Effector memory CD8-positive, alpha-beta T cell (primary cell): Measurements from ENCODE around the gene ATAD1.
"Not testable (repeated sequence)": the region's sequence is repeated elsewhere in the genome, so short reads cannot be mapped to it uniquely, and the experiment has no call there.

ENCODE experiments used
- ATAC-seq: fragments of 150-1000 bp; cut with Tn5 transposase; replicated peaks from 2 replicates; pipeline ENCODE4 v1.10.0; 2021; ENCODE audit warnings: mild to moderate bottlenecking, moderate library complexity
- DNase-seq, 3 experiments: peaks; one replicate each; pipeline ENCODE4 v3.0.0; 2021
- H3K27ac Mint-ChIP-seq, 2 donors: one replicate each; pipeline ENCODE4 v1.8.0; 2022; ENCODE audit warnings: mild to moderate bottlenecking in 2 of 2, mixed read lengths in 2 of 2, moderate library complexity in 2 of 2
- H3K27me3 Mint-ChIP-seq, 2 donors: one replicate each; pipeline ENCODE4 v1.8.0; 2022; ENCODE audit warnings: mixed read lengths in 2 of 2
- H3K36me3 Mint-ChIP-seq: one replicate; pipeline ENCODE4 v1.8.0; 2022; ENCODE audit warnings: mild to moderate bottlenecking, moderate library complexity, mixed read lengths; ENCODE audit not compliant: insufficient read depth
- H3K4me1 Mint-ChIP-seq, 2 donors: one replicate each; pipeline ENCODE4 v1.8.0; 2022; ENCODE audit warnings: low read depth in 2 of 2, mixed read lengths in 2 of 2
- H3K4me3 Mint-ChIP-seq, 2 donors: one replicate each; pipeline ENCODE4 v1.8.0; 2022; ENCODE audit warnings: mild to moderate bottlenecking in 2 of 2, mixed read lengths in 2 of 2, moderate library complexity in 2 of 2
- H3K9me3 Mint-ChIP-seq, 2 donors: one replicate each; pipeline ENCODE4 v1.8.0; 2022; ENCODE audit warnings: mixed read lengths in 2 of 2

The ATAD1 gene

DNA sequence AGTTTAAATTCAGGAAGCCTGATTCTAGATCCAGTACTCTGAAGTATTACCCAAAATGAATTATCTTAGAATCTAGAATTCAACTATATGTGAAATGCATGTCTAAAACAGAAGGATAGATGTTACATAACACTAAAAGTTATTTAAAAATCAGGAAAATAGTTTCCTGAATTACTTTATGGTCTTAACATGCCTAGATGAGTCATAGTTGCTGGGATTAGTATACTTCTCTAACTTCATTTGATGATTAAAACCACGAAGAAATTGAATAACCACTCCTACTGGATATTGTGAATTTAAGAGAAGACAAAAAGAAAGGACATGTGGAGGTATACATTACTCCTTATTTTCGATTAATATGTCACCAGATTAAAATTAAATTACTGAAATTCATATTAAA lies 65.5 kb downstream of the ATAD1 start:
- DNase-seq (no peak), ATAC-seq (no peak)
- Mint-ChIP-seq H3K9me3 (peaks cover 0 to 2% of the 10 kb centered on the region in 2 donors), H3K4me3 (no peak overlapping the region), H3K27ac (no peak overlapping the region), H3K36me3 (peaks cover 22% of the 10 kb centered on the region), H3K4me1 (no peaks in the 10 kb centered on the region), H3K27me3 (no peaks in the 10 kb centered on the region)

DNA sequence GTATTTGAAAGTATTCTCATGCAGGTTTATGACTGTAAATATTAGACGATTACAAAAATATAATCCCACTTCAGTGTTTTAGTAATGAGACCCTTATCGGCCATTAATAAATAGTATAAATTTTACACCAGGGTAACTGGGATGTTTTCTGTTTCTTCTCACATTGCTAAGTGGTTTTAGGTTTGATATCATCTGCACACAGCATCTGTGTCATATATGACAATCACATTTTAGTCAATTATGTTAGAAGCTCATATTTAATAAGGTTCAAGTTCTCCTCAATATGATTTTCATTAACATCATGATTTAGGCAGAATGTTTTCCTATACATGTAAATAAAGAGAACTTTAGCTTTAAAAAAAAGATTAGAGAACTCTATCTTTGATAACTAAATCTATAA lies 66.8 kb downstream of the ATAD1 start:
- ATAC-seq, result no peak
- Mint-ChIP-seq H3K27ac (no peak overlapping the region), H3K4me3 (no peak overlapping the region), H3K27me3 (no peaks in the 10 kb centered on the region), H3K4me1 (no peaks in the 10 kb centered on the region), H3K9me3 (peaks cover 0 to 2% of the 10 kb centered on the region in 2 donors), H3K36me3 (peaks cover 18% of the 10 kb centered on the region)
- no peak for DNase-seq

DNA sequence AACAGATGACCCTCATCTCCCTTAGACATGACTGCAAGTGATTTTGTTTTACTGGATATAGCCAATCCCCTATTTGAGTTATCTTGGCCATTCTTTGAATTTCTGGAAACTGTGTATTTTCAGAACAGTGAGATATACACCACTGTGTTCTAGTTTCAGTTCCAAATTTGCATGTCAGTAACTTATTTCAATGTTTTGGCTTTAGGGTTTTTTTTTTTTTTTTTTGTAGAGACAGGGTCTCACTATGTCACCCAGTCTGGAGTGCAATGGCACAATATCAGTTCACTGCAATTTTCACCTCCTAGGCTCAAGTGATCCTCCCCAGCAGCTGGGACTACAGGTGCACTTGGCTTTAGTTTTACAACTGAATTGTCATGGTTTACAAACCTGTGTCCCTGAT lies 67.2 kb downstream of the ATAD1 start:
- peaks cover 0 to 2% of the 10 kb centered on the region in 2 donors for H3K9me3 Mint-ChIP-seq
- ATAC-seq, result no peak
- H3K4me3 Mint-ChIP-seq, result no peak overlapping the region
- no peaks in the 10 kb centered on the region for H3K27me3 Mint-ChIP-seq
- H3K36me3 Mint-ChIP-seq, result peaks cover 15% of the 10 kb centered on the region
- peak overlapping the region; percentile 10 to 73 for H3K27ac Mint-ChIP-seq
- no peak for DNase-seq
- no peaks in the 10 kb centered on the region for H3K4me1 Mint-ChIP-seq

DNA sequence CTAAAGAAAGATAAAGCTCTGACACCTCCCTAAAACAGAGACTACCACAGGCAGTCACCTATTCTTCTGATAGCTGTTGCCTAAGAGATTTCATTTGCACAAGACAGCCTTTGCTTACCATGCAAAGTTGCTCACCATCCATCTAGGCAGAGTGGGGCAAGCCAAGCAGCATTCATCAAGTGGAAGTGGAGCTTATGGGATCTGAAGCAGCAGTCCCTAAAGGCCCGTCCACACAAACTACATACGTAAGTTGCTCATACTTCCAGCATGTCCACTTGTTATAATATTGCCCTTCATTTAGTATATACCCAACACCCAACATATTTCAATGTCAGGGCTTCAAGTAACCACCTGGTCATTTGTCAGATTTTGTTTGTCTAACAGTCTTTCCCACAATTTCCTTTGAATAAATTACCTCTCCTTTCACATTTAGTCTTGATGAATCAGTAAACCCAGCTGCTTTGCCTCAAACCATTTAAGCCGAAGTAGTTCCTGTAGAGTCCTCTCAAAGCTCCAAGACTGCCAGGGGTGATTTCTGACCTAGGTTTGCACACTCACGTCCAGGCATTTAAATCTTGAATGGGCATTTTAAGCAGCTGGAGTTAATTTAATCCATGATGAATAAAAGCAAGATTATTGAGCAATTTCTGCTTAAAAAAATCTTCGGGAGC lies 67.9 kb downstream of the ATAD1 start:
- Mint-ChIP-seq H3K4me1 (no peaks in the 10 kb centered on the region), H3K27me3 (no peaks in the 10 kb centered on the region), H3K27ac (peak overlapping the region; percentile 10 to 73), H3K9me3 (peaks cover 0 to 2% of the 10 kb centered on the region in 2 donors), H3K36me3 (peaks cover 8% of the 10 kb centered on the region), H3K4me3 (no peak overlapping the region)
- ATAC-seq, result no peak
- no peak for DNase-seq

DNA sequence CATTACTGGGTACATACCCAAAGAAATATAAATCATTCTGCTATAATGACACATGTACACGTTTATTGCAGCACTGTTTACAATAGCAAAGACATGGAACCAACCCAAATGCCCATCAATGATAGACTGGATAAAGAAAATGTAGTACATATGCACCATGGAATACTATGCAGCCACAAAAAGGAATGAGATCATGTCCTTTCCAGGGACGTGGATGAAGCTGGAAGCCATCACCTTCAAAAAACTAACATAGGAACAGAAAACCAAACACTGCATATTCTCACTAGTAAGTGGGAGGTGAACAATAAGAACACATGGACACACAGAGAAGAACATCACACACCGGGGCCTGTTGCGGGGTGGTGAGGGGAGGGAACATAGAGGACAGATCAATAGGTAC lies 69.8 kb downstream of the ATAD1 start:
- not testable (repeated sequence) for H3K36me3 Mint-ChIP-seq, H3K4me1 Mint-ChIP-seq, H3K4me3 Mint-ChIP-seq, H3K27ac Mint-ChIP-seq, H3K9me3 Mint-ChIP-seq, DNase-seq, H3K27me3 Mint-ChIP-seq, ATAC-seq

DNA sequence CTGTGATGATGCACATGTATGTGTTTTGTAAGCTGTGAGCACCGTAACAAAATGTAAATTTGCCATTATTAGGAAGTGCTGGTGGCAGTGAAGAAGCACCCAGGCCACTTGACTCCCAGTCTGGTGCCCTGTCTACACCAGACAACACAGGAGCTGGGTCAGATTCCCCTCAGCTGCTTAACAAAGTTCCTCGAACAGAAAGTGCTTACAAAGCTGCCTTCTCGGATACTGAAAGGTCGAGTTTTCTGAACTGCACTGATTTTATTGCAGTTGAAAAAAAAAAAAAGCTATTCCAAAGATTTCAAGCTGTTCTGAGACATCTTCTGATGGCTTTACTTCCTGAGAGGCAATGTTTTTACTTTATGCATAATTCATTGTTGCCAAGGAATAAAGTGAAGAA lies 71.1 kb downstream of the ATAD1 start:
- Mint-ChIP-seq H3K4me1 (peaks cover 0 to 2% of the 10 kb centered on the region in 2 donors), H3K4me3 (no peak overlapping the region), H3K27me3 (no peaks in the 10 kb centered on the region), H3K27ac (no peak overlapping the region), H3K36me3 (no peaks in the 10 kb centered on the region), H3K9me3 (peaks cover 0 to 2% of the 10 kb centered on the region in 2 donors)
- DNase-seq, result no peak
- ATAC-seq, result no peak

DNA sequence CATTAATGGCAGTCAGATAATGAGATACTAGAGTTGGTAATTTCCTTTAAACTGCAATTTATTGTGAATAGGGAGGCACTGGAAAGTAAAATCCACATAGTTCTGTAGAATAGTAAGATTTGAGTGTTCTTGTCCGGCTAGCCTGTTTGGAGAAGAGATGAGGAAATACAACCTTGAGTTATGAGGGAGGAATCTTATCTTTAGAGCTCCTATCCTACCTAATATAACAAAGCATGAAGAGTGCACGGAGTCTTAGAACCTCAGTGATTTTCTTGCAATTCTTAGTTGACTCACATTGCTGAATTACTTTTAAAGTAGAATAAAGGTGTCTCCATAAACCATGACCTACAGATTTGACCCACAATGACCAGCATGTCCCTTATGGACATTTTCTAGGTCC lies 73.4 kb downstream of the ATAD1 start:
- no peak for ATAC-seq
- H3K27ac Mint-ChIP-seq, result no peak overlapping the region
- no peak overlapping the region for H3K4me3 Mint-ChIP-seq
- H3K36me3 Mint-ChIP-seq, result no peaks in the 10 kb centered on the region
- H3K4me1 Mint-ChIP-seq, result peaks cover 0 to 2% of the 10 kb centered on the region in 2 donors
- H3K27me3 Mint-ChIP-seq, result peaks cover 6 to 9% of the 10 kb centered on the region in 2 donors
- peaks cover 0 to 2% of the 10 kb centered on the region in 2 donors for H3K9me3 Mint-ChIP-seq
- DNase-seq, result no peak

DNA sequence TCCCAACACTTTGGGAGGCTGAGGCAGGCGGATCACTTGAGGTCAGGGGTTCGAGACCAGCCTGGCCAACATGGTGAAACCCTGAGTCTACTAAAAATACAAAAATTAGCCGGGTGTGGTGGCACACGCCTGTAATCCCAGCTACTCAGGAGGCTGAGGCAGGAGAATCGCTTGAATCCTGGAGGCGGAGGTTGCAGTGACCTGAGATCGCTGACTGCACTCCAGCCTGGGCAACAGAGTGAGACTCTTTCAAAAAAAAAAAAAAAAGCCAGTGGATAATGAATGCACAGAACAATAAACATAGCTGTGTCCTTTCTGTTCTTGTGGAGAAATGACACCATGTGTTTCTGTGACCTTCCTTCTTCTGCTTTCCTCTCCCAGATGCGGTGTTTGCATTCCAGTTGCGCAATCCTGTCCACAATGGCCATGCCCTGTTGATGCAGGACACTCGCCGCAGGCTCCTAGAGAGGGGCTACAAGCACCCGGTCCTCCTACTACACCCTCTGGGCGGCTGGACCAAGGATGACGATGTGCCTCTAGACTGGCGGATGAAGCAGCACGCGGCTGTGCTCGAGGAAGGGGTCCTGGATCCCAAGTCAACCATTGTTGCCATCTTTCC lies 74.9 kb downstream of the ATAD1 start:
- H3K36me3 Mint-ChIP-seq, result not testable (repeated sequence)

DNA sequence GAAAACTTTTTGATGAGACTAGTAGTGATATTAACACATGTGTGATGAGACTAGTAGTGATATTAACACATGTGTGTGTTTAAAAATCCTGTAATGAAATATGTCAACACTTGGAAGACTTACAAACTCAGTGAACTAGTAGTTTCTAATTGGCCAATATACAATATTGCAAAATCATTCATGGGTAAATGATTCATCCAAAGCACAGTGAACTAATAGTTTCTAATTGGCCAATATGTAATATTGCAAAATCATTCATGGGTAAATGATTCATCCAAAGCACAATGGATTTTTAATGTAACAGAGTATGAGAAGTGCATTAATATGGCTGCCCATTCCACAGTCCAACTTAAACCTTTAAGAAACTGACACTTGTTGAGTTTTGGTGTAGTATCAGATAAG lies 77.8 kb downstream of the ATAD1 start:
- Mint-ChIP-seq H3K9me3 (no peaks in the 10 kb centered on the region), H3K4me1 (peaks cover 0 to 2% of the 10 kb centered on the region in 2 donors), H3K4me3 (no peak overlapping the region), H3K27ac (no peak overlapping the region), H3K36me3 (no peaks in the 10 kb centered on the region), H3K27me3 (peaks cover 27 to 39% of the 10 kb centered on the region in 2 donors)
- DNase-seq (no peak), ATAC-seq (no peak)

More for the DNA sequence above, 74.9 kb downstream of the ATAD1 start:
- not testable (repeated sequence) for DNase-seq, H3K9me3 Mint-ChIP-seq, H3K4me1 Mint-ChIP-seq, H3K4me3 Mint-ChIP-seq, H3K27ac Mint-ChIP-seq, ATAC-seq
- H3K27me3 Mint-ChIP-seq, result peaks cover 11 to 12% of the 10 kb centered on the region in 2 donors

DNA sequence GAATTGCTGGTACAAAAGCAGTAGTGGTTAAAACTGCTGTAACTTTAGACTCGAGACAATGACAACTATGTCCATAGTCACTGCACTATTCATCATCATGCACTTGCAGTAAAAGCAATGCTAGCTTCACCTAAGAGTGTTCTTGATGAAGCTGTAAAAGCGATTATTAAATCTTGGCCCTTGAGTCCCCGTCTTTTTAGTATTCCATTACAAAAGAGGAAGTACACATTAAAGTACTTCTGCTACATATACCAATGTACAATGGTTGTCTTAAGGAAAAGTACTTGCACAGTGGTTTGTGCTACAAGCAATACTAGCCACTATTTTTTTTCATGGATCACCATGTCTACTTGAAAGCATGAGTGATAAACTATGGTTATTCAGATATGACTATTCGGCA lies 78.3 kb downstream of the ATAD1 start:
- no peak overlapping the region for H3K27ac Mint-ChIP-seq
- no peaks in the 10 kb centered on the region for H3K36me3 Mint-ChIP-seq
- no peak overlapping the region for H3K4me3 Mint-ChIP-seq
- H3K4me1 Mint-ChIP-seq, result peaks cover 0 to 2% of the 10 kb centered on the region in 2 donors
- peaks cover 33 to 45% of the 10 kb centered on the region in 2 donors for H3K27me3 Mint-ChIP-seq
- no peak for ATAC-seq
- DNase-seq, result no peak
- no peaks in the 10 kb centered on the region for H3K9me3 Mint-ChIP-seq

DNA sequence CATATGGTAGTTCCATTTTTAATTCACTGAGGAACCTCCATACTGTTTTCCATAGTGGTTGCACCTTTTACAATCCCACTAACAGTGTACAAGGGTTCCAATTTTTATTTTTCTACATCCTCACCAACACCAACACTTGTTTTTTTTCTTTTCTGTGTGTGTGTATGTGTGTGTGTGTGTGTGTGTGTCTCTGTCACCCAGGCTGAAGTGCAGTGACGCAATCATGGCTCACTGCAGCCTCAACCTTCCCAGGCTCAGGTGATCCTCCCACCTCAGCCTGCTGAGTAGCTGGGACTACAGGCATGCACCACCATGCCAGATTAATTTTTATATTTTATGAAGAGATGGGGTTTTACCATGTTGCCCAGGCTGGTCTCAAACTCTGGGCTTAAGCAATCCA lies 79.8 kb downstream of the ATAD1 start:
- not testable (repeated sequence) for ATAC-seq, DNase-seq, H3K36me3 Mint-ChIP-seq, H3K27ac Mint-ChIP-seq, H3K4me1 Mint-ChIP-seq, H3K9me3 Mint-ChIP-seq, H3K4me3 Mint-ChIP-seq
- peaks cover 41 to 45% of the 10 kb centered on the region in 2 donors for H3K27me3 Mint-ChIP-seq

DNA sequence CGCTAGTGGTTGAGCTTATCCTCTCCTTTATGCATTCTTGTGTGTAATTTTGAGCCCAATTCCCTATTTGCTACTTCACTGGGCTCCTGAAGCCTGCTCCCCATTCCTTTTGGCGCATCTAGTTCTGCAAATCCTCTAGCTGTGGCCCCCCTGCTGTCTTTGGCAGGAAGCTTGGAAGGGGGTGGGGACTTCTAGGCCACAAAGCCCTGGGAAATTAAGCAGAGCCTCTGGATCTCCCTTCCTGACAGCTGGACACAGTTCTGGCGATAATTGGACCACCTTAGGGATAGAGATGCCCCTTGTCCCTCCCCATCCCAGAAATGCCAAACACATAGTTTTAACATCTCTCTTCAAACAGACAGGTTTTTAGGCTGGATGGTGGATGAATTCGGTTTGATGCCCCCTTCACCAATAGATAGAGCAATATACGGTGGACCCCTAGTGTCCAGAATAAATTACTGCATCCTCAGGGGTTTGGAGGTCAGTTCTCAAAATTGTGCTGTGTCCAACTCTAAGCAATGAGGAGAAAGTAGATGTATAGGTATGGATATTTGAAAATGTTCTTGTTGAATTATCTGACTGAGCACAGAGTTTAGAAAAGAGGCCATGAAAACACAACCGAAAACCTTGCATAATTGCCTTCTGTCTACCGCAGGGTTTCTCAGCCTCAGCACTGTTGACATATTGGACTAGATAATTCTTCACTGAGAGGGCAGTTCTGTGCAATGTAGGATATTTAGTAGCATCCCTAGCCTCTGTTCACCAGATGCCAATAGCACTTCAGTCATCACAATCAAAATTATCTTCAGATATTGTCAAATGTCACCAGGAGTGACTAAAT lies 82.8 kb downstream of the ATAD1 start:
- ATAC-seq (peak; percentile 33), DNase-seq (no peak)
- Mint-ChIP-seq H3K36me3 (no peaks in the 10 kb centered on the region), H3K27ac (no peak overlapping the region), H3K27me3 (peaks cover 41 to 45% of the 10 kb centered on the region in 2 donors), H3K9me3 (no peaks in the 10 kb centered on the region), H3K4me1 (no peaks in the 10 kb centered on the region), H3K4me3 (no peak overlapping the region)

DNA sequence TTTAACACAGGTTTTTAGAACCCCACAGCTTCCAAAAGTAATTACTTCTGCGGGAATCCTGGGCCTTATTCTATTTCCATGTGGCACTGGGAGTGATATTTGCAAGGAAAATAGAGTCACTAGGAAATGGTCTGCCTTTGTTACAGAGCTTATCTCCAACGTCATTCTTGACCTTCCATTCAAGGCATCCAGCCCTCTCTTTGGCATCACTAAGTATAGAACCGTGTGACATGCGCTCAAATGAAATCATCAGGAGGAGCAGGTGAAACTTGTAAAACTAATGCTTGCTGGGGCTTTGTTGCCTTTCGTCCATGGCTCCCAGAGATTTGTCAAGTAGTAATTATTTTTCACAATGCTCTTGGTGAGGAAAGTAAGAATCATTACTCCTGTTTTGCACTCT lies 84.9 kb downstream of the ATAD1 start:
- Mint-ChIP-seq H3K9me3 (no peaks in the 10 kb centered on the region), H3K27ac (no peak overlapping the region), H3K27me3 (peaks cover 34% of the 10 kb centered on the region in 2 donors), H3K36me3 (no peaks in the 10 kb centered on the region), H3K4me3 (no peak overlapping the region), H3K4me1 (no peaks in the 10 kb centered on the region)
- DNase-seq (no peak), ATAC-seq (no peak)

DNA sequence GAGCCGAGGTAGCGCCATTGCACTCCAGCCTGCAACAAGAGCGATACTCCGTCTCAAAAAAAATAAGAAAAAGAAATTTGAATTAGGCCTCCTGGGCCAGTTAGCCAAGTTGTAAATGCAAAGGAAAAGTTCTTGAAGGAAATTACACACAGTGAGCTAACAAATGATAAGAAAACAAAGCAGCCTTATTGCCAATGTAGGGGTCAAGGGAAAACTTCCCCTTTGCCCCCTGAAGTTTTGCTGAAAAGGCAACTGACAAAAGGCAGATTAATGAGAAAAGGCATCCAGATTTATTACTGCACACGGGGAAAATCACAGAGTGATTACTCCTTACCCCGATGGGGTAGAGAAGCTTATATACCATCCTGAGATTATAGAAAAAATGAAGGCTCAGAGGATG lies 88.1 kb downstream of the ATAD1 start:
- no peaks in the 10 kb centered on the region for H3K36me3 Mint-ChIP-seq
- no peak overlapping the region for H3K27ac Mint-ChIP-seq
- H3K27me3 Mint-ChIP-seq, result peaks cover 10 to 28% of the 10 kb centered on the region in 2 donors
- no peak overlapping the region for H3K4me3 Mint-ChIP-seq
- DNase-seq, result no peak
- no peaks in the 10 kb centered on the region for H3K4me1 Mint-ChIP-seq
- H3K9me3 Mint-ChIP-seq, result no peaks in the 10 kb centered on the region
- ATAC-seq, result no peak
